Hepatocyte (in vitro differentiated cells): ENCODE measurements around the gene ALK. TPM values are rescaled to one million over a fixed set of nuclear protein-coding genes. Genes with fewer than 3 reads are reported as not detected.

Experiments
- DNase-seq: peaks from one replicate; pipeline ENCODE4 v3.0.0-alpha.2; 2016; ENCODE audit warnings: low spot score
- H2AFZ ChIP-seq: fragments of 200-600 bp; sonication (generic); 2 replicates; pipeline ENCODE4 v1.6.0; 2016; ENCODE audit warnings: antibody characterized with exemption, mild to moderate bottlenecking
- H3K27ac ChIP-seq: fragments of 200-600 bp; sonication (generic); 2 replicates; pipeline ENCODE4 v1.5.1; 2016; ENCODE audit warnings: mild to moderate bottlenecking
- H3K27me3 ChIP-seq: fragments of 200-600 bp; sonication (generic); 2 replicates; pipeline ENCODE4 v1.6.1; 2016
- H3K36me3 ChIP-seq: fragments of 200-600 bp; sonication (generic); replicated peaks from 2 replicates; pipeline ENCODE4 v1.5.1; 2016; ENCODE audit warnings: low read depth; ENCODE audit not compliant: insufficient read depth
- H3K4me1 ChIP-seq: fragments of 200-600 bp; sonication (generic); 2 replicates; pipeline ENCODE4 v1.5.1; 2016; ENCODE audit warnings: mild to moderate bottlenecking, moderate library complexity; ENCODE audit not compliant: insufficient read depth
- H3K4me2 ChIP-seq: fragments of 200-600 bp; sonication (generic); 2 replicates; pipeline ENCODE4 v1.6.0; 2016
- H3K4me3 ChIP-seq: fragments of 200-600 bp; sonication (generic); 2 replicates; pipeline ENCODE4 v1.5.1; 2016; ENCODE audit warnings: mild to moderate bottlenecking
- H3K79me2 ChIP-seq: fragments of 200-600 bp; sonication (generic); 2 replicates; pipeline ENCODE4 v1.6.0; 2017; ENCODE audit warnings: mild to moderate bottlenecking
- H3K9me2 ChIP-seq: fragments of 200-600 bp; sonication (generic); replicated peaks from 2 replicates; pipeline ENCODE4 v1.6.0; 2017; ENCODE audit warnings: mild to moderate bottlenecking; ENCODE audit not compliant: insufficient read depth
- H3K9me3 ChIP-seq: fragments of 200-600 bp; sonication (generic); 2 replicates; pipeline ENCODE4 v1.5.1; 2016; ENCODE audit warnings: low read depth, mild to moderate bottlenecking
- H4K20me1 ChIP-seq: fragments of 200-600 bp; sonication (generic); 2 replicates; pipeline ENCODE4 v1.6.0; 2016; ENCODE audit warnings: mild to moderate bottlenecking; ENCODE audit not compliant: insufficient read depth, poor library complexity, severe bottlenecking
- CTCF ChIP-seq: fragments of 200-600 bp; sonication (generic); IDR thresholded peaks from 2 replicates; pipeline ENCODE4 v1.5.1; 2016; ENCODE audit warnings: antibody characterized with exemption, mild to moderate bottlenecking; ENCODE audit not compliant: poor library complexity
- EZH2 ChIP-seq: fragments of 200-600 bp; sonication (generic); IDR thresholded peaks from 2 replicates; pipeline ENCODE4 v1.6.1; 2016; ENCODE audit warnings: antibody characterized with exemption, mild to moderate bottlenecking, borderline replicate concordance
- EZH2phosphoT487 ChIP-seq: fragments of 200-600 bp; sonication (generic); IDR thresholded peaks from one replicate; pipeline ENCODE4 v1.6.1; 2018; ENCODE audit warnings: antibody characterized with exemption, mild to moderate bottlenecking, low read depth, moderate library complexity; ENCODE audit not compliant: unreplicated experiment, severe bottlenecking
- WGBS: methylation state at CpG from one replicate; pipeline ENCODE4 v1.1.6; 2016; ENCODE audit warnings: low lambda C conversion rate; ENCODE audit errors: missing lambda C conversion rate; 5-methylcytosine and 5-hydroxymethylcytosine counted together
- polyA plus RNA-seq: library from polyadenylated mRNA; unstranded; fragments of >200 nt; fragmentation: Nextera tagmentation; extraction: Ambion mirVana; gene quantifications from 2 replicates; pipeline ENCODE4 v1.2.1, GENCODE V29; 2016
- total RNA-seq: library from RNA; depleted of rRNA; stranded (reverse); fragments of >200 nt; gene quantifications from 2 replicates; pipeline ENCODE4 v1.2.3, GENCODE V29; 2014

The ALK gene
- total and polyA plus RNA-seq, 2 experiments from 2014 or later, result 0.16 to 0.27 TPM

- Histone ChIP-seq H3K36me3 (no peaks in the 10 kb centered on the region), H3K4me3 (no peak overlapping the region), H3K4me2 (no peak overlapping the region), H3K79me2 (no peaks in the 10 kb centered on the region), H3K9me3 (no peaks in the 10 kb centered on the region), H3K27me3 (no peaks in the 10 kb centered on the region), H3K4me1 (no peaks in the 10 kb centered on the region), H3K27ac (no peak overlapping the region), H4K20me1 (no peaks in the 10 kb centered on the region), H2AFZ (no peak overlapping the region), H3K9me2 (no peaks in the 10 kb centered on the region)
- 83% methylated on average over 6 of the region's 6 CpGs for WGBS
- DNase-seq, result no peak
- TF ChIP-seq CTCF (no peak), EZH2 (no peak), EZH2phosphoT487 (no peak)
These were observed 426.3 kb downstream of the ALK start for GRCh38 chr2:29495068-29495467.

DNA sequence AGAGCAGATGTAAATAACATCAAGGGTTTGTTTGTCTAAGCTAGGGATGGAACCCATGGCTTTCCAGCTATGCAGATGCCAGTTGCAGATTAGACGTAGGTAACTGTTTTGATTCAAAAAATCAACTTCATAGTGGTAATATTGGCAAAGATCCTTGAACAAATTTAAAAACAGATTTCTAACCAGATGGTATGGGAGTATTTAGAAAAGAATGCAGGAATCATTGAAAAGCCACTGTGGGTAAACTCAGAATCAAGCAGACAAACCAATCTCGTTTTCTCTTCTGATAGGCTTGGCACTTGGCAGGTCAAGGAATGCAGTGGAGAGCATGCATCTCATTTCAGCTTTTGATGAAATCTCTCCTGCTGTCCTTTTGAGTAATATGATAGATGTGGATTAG lies 428.7 kb downstream of the ALK start:
- H3K79me2 ChIP-seq, result no peaks in the 10 kb centered on the region
- no peak overlapping the region for H3K4me2 ChIP-seq
- H3K9me3 ChIP-seq, result no peaks in the 10 kb centered on the region
- no peak overlapping the region for H2AFZ ChIP-seq
- H3K27me3 ChIP-seq, result no peaks in the 10 kb centered on the region
- no peak overlapping the region for H3K27ac ChIP-seq
- no peak overlapping the region for H3K4me3 ChIP-seq
- no peaks in the 10 kb centered on the region for H4K20me1 ChIP-seq
- no peaks in the 10 kb centered on the region for H3K36me3 ChIP-seq
- no peaks in the 10 kb centered on the region for H3K9me2 ChIP-seq
- 74% methylated on average over 2 of the region's 2 CpGs for WGBS
- no peak for DNase-seq
- H3K4me1 ChIP-seq, result no peaks in the 10 kb centered on the region
- TF ChIP-seq EZH2, result no peak
- TF ChIP-seq EZH2phosphoT487, result no peak
- no peak for TF ChIP-seq CTCF

GRCh38 chr2:29490045-29490444 lies 431.3 kb downstream of the ALK start:
- Histone ChIP-seq H3K27ac (no peak overlapping the region), H3K36me3 (no peaks in the 10 kb centered on the region), H3K9me2 (no peaks in the 10 kb centered on the region), H3K79me2 (no peaks in the 10 kb centered on the region), H3K4me1 (no peaks in the 10 kb centered on the region), H3K27me3 (no peaks in the 10 kb centered on the region), H4K20me1 (no peaks in the 10 kb centered on the region), H2AFZ (no peak overlapping the region), H3K4me3 (no peak overlapping the region), H3K4me2 (no peak overlapping the region), H3K9me3 (no peaks in the 10 kb centered on the region)
- TF ChIP-seq EZH2phosphoT487 (no peak), EZH2 (no peak), CTCF (no peak)
- WGBS, result 87% methylated on average over 6 of the region's 6 CpGs
- DNase-seq, result no peak

DNA sequence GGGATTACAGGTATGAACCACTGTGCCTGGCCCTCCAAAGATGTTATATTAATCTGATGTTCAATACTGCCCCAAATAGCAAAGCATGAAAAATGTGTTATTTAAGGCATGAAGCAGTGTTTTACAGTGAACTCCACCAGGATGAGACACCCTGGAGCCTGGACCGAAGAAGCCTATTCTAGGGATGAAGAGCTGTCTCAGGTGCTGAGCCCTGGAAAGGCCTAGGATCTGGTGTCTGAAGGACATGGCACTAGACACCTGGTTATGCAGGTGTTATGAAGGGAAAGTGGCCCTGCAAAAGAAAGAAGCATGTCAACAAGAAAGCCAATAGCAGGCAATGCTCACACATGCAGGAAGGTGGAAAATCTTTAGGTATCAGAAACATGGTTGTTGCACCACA lies 431.8 kb downstream of the ALK start:
- Histone ChIP-seq H3K4me3 (no peak overlapping the region), H3K9me3 (no peaks in the 10 kb centered on the region), H3K9me2 (no peaks in the 10 kb centered on the region), H3K27ac (no peak overlapping the region), H3K4me2 (no peak overlapping the region), H3K36me3 (no peaks in the 10 kb centered on the region), H2AFZ (no peak overlapping the region), H3K4me1 (no peaks in the 10 kb centered on the region), H3K27me3 (no peaks in the 10 kb centered on the region), H3K79me2 (no peaks in the 10 kb centered on the region), H4K20me1 (no peaks in the 10 kb centered on the region)
- DNase-seq, result no peak
- 86% methylated on average over 1 of the region's 1 CpG for WGBS
- no peak for TF ChIP-seq EZH2phosphoT487
- no peak for TF ChIP-seq CTCF
